T-helper 2 cell (primary cell): ENCODE results near the gene ZRANB1.

ENCODE experiments used
- DNase-seq, 5 experiments: peaks; one replicate each; pipeline versions ENCODE4 v3.0.0 to v3.0.0-alpha.2; 2012 to 2022

Gene ZRANB1

GRCh38 chr10:124967255-124967654 is 25.3 kb downstream of the ZRANB1 start:
- DNase-seq = no peak

DNA sequence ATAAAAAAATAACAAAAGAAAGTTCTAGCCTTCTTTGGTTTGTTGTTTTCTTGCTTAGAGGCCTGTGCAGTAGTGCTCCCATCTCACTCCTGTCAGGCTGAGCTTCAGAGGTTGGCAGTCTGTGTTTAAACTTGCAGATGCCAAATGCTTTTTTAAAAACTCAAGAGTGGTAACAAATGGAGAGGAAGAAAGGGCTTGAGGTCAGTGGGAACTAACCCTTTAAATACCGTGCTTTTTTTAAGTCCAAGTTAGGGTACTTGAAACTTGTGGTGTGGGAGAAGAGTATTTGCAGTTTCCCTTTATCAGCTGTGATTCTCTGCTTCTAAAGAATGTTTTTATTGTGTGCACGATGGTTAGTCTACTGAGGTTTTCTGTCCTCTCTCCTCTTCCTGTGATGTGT is 29.4 kb downstream of the ZRANB1 start:
- peak in 1 of 5 experiments; percentile 24 for DNase-seq

- DNase-seq = no peak
Measured at GRCh38 chr10:124972637-124973036, 30.7 kb downstream of the ZRANB1 start.

DNA sequence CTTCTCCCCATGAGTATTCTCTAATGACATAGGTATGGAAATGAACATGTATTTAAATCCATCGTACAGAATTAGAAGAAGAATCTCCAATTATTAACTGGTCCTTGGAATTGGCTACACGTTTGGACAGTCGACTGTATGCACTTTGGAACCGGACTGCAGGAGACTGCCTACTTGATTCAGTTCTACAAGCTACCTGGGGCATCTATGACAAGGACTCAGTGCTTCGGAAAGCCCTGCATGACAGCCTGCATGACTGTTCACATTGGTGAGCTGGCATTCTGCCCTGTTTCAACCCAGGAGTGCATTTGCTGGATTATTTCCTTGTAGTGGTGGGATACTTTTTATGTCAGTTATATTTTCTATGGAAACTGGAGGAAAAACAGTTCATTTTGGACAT is 32.2 kb downstream of the ZRANB1 start:
- DNase-seq = no peak

DNA sequence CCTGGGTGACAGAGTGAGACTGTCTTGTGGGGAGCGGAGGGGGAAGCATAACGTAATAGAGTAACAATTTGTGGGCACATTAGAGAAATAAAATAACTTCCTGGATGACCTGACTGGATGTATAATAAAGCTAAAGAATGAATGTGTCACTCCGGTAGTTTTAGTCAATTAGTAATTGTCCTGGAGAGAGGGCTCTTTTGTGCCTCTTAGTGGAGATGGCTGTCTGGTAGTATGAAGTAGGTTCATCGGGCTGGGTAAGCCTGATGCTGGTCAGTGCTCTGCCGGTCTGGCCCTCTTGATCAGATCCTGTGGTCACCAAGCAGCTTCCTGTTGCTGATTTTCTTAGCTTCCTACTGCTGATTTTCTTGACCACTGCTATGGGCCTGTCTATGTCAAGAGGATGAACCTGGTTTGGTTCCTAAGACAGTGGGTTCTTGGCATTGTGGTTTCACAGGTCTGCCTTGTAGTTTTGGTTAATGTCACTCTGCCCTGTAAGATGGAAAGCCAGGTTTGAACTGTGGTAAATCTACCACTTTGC is 34.1 kb downstream of the ZRANB1 start:
- DNase-seq = peak in 2 of 5 experiments; percentile 21 to 75

DNA sequence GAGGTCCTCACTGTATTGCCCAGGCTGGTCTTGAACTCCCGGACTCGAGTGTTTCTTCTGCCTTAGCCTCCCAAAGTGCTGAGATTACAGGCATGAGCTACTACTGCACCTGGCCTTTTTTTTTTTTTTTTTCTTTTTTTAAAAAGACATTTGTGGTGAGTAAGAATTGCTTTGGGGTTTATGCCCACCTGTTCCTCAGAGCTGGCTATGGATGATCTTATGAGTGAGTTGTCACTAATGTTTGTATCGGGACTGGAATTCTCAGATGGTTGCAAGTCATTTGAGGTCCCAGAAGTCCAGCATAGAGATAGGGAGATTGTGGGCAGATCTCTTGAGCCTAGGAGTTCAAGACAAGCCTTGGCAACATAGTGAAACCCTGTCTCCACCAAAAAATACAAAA is 35.2 kb downstream of the ZRANB1 start:
- DNase-seq = no peak

- no peak for DNase-seq
Measured at GRCh38 chr10:124977648-124978375, 35.9 kb downstream of the ZRANB1 start.

DNA sequence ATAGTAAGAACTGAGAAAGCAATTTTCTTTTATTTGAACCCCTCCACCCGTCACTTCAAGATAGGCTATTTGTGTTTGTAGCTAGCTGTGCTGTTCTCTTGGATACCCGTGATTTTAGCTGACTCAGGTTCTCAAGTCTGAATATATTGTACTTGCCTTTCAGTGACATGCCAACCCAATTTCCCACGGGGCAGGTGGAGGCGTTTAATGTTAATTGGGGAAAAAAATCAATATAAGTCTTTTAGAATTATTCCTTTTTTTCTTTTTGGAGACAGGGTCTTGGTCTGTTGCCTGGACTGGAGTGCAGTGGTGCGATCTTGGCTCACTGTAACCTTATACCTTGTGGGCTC is 36.4 kb downstream of the ZRANB1 start:
- DNase-seq = no peak

DNA sequence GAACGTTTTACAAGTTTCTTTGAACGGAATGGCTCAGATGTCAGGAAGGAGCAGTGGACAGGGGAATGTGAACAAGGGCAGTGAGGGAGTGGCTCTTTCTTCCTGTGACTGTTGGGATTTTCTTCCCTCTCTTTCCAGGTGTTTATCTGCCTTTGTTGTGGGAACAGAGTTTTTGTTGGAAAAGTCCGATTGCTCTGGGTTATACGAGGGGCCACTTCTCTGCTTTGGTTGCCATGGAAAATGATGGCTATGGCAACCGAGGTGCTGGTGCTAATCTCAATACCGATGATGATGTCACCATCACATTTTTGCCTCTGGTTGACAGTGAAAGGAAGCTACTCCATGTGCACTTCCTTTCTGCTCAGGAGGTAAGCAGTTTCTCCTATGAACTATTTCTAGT is 41.4 kb downstream of the ZRANB1 start:
- DNase-seq = no peak

GRCh38 chr10:124984376-124984775 is 42.5 kb downstream of the ZRANB1 start:
- no peak for DNase-seq

DNA sequence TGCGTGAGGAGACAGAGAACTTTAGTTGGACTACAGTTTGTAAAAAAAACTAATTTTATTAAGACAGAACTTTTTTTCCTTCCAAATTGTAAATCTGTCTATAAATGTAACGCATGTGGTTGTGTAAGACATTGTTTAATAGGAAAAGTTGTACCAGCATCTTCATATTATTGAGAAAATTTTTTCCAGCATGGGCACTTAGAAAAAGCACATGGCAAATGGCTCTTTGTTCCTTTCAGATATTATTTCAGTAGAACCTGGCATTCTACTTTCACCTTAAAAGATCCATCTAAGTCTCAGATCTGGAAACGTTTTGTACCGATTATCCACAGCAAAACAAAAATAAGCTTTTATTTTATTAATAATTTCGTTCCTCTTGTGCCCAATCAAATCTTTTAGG is 43.2 kb downstream of the ZRANB1 start:
- DNase-seq = no peak

DNA sequence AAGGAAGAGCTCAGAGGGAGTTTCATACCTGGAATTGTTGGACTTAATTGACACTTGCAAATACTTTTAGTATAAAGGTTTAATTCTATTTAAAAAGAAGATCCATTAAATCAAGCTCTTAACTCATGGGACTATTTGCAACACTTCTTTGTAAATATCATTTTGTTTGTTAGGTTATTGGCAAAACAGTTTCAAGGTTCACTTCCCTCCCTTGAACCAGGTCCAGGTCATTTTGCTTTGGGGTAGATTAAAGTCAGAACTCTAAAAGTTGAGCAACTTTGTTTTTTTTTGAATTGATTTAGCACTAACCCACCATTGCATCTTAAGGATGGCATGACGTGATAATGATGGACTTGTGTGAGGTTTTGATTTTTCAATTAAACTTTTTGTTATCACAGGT is 45.9 kb downstream of the ZRANB1 start:
- DNase-seq = no peak

GRCh38 chr10:124988753-124989152 is 46.8 kb downstream of the ZRANB1 start:
- DNase-seq = peak in 1 of 5 experiments; percentile 24

DNA sequence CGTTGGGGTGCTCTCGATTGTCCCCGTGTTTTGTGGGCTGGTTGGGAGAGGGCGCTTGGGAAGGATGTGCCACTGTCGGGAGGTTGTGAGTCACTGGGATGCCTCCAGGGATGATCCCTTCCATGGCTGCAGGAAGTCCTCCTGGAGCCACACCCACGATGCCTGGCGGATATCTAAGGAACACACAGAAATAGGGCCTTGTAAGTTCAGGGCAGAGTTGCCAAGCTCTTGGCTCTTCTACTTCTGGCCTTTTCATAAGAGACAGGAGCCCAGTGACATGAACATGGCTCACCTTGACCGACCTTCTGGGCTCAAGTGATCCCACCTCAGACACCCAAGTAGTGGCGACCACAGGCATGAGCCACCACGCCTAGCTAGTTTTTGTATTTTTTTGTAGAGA is 47.6 kb downstream of the ZRANB1 start:
- DNase-seq = no peak

DNA sequence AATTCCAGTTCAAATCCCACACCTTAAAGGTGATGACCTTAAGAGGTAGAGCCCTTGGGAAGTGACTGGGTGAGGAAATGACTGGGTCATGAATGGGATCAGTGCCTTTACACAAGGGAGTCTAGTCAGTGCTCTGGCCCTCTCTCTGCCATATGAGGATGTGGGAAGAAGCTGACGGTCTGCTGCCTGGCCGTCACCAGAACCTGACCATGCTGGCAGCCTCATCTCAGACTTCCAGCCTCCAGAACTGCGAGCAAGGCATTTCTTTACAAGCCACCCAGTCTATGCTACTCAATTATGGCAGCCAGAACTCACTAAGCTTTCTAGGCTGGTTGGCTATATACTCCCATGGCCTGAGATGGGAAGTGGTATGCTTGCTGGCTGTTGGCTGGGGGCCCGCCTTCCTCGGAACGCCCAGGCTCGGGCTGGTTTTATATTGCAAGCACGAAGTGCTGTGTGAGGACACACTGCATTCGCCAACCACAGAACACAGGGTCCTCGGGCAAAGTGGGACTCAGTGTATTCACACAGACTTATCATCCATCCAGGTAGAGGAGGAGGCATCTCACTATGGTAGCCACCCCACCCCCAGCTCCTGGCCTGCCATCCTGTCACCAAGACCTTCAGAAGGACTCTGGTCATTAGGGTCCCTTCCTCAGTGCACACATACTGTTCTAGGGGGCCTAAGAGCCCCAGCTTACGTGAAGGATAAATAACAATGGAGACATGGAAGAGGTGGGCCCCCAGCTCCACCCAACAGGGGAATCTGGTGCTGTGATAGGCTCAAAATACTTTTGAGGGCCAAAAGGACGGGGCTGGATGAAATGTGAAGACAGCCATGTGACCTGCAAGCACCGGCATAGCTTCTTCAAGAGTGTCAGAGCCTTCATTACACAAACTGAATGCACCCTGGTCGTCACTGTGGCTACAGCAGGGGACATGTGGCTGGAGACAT is 49.0 kb downstream of the ZRANB1 start:
- no peak for DNase-seq

- DNase-seq = no peak
Measured at GRCh38 chr10:124991835-124992234, 49.9 kb downstream of the ZRANB1 start.

GRCh38 chr10:124992462-124993344 is 50.8 kb downstream of the ZRANB1 start:
- DNase-seq = peak in 1 of 5 experiments; percentile 19

DNA sequence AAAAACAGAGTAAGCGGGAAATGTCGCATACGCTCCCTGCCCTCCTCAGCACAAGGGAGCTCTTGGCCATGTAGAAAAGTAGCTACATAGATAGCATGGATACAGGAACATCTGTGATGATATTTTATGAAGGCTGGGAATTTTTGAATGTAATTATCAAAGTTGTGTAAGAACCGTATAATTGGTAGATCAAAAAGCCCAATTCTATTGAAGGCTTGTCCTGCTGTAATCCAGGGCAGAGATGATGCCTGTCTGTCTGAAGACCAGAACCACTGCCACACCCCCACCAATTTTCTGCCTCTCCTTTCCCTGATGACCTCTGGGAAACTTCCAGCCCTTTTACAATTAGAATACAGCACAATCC is 51.4 kb downstream of the ZRANB1 start:
- no peak for DNase-seq

- DNase-seq = no peak
Measured at GRCh38 chr10:124993736-124994451, 52.0 kb downstream of the ZRANB1 start.

DNA sequence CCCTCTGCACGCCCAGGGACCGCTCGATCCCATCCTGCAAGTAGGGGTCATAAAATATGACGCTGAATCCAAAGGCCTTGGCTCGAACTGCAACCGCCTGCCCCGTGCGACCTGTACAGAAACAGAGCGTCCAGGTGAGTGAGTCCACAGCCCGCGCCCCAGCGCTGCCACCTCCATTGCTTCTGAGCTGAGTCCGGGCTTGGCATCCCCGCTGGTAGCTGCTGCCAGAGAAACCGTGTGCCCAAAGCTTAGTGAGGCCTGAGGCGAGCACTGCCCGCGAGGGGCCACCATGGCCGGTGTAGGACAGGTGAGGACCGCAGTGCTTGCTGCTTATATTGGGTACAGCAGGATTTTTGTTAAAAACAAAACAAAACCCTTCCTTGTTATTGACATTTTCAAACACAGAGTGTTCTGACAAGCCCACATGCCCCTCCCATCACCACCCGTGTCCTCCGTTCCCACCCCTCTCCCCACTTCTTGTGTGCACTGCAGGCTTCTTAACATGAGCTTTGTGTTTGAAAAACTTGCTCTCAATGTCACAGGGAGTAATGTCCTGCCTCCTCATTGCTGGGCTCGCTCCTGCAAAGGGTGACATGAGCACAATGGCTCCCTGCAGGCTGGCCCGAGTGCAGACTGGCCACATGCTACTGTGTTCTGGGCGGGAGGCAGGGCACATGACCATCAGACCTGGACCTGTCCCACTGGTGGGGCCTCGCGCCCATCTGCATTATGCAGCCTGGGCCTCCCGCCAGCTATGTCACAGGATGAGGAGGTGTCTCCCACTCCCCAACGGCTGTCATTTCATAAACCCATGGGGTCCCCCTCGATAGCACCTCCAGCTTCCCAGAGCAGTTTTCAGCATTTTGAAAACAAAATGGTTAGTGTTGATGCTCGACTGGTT is 52.9 kb downstream of the ZRANB1 start:
- no peak for DNase-seq

DNA sequence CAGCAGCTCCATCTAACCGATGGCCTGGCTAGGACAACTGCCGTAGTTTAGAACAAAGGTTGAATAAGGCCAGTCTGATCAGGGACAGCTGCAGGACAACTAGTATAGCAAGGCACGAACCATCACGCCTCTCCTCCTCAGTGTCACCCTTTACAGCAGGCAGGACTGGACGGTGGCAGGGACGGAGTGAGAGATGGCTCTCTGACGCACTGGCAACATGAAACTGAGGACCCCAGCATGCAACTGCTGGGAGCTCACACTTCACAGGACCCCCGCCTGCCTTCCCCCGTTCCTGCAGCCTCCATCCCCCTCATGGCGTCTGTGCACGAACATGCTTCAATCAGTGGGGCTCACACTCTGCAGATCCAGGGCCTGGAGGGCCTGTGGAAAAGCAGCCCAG is 53.7 kb downstream of the ZRANB1 start:
- DNase-seq = no peak
